CD4-positive, alpha-beta T cell treated with Interleukin-2 at 100 ng/mL for 4 hours (primary cell): Measurements from ENCODE around the gene ZNF627.
"Not testable (repeated sequence)": the region's sequence is repeated elsewhere in the genome, so short reads cannot be mapped to it uniquely, and the experiment has no call there.

Experiments used
- DNase-seq: peaks from one replicate; pipeline ENCODE4 v3.0.0-alpha.2; 2020; ENCODE audit warnings: low spot score

The ZNF627 gene

DNA sequence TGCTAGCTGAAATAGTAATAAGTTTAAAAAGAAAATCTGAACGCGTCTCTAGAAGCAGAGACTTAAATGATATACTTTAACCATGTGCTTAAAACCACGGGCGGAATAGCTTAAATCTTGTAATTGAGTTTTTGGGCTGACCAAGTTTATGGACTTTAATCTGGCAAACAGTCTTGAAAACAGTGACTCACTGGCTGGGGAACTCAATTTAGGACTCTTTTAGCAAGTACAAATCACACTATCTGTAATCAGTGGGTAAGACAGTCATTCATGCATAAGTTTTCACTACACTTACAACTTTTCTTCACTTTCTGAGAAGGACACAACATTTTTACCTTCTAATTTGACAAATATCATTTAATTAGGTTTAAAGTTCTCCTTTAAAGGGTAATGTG lies 26.8 kb downstream of the ZNF627 start:
- DNase-seq: no peak

DNA sequence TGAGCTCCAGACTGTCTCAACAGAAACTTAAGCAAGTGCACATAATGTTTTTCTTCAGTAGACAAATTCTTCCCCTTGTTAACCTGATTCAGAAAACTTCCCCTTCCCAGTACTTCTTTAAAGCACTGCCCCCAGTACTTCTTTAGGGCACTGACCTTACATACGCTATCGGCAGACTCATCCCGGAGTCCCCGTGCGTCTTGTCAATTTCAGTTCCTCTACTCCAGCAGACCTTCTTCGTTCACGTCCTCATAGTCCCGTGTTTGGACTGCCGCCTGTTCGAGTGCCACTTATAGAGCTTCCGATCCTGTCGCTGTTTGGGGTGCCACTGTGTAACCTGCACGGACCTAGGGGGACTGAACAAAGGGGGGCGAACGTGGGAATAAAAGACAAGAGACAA lies 29.0 kb downstream of the ZNF627 start:
- no peak for DNase-seq

DNA sequence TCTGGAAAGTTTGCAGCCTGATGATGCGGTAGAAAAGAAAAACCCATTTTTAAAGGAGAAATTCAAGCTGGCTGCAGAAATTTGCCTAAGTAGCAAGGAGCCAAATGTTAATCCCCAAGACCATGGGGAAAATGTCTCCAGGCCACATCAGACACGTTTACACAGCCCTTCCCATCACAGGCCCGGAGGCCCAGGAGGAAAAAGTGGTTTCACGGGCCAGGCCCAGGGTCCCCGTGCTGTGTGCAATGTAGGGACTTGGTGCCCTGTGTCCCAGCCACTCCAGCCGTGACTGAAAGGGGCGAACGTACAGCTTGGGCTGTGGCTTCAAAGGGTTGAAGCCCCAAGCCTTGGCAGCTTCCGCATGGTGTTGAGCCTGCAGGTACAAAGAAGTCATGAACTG lies 35.9 kb downstream of the ZNF627 start:
- no peak for DNase-seq

DNA sequence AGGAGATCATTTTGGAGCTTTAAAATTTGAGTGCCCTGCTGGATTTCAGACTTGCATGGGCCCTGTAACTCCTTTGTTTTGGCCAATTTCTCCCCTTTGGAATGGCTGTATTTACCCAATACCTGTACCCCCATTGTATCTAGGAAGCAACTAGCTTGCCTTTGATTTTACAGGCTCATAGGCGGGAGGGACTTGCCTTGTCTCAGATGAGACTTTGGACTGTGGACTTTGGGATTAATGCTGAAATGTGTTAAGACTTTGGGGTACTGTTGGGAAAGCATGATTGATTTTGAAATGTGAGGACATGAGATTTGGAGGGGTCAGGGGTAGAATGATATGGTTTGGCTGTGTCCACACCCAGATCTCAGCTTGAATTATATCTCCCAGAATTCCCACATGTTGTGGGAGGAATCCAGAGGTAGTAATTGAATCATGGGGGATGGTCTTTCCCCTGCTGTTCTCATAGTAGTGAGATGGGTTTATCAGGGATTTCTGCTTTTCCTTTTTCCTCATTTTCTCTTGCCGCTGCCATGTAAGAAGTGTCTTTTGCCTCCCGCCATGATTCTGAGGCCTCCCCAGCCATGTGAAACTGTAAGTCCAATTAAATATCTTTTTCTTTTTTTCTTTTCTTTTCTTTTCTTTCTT lies 36.9 kb downstream of the ZNF627 start:
- not testable (repeated sequence) for DNase-seq

DNA sequence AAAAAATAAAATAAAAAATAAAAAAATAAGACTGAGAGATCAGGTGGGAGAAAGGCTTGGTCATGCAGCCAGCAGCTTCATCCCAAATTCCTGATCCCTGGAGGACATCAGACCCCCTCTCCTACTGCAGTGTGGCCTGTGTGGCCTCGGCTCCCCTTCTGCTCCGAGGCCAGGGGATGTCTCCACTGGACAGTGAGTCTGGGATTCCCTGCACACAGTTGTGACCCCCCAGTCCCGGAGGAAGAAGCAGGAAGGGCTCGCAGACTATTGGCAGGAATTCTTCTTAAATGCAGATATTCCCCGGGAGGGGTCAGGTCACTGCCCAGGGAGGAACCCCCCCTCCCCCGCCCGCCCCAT lies 41.9 kb downstream of the ZNF627 start:
- no peak for DNase-seq

DNA sequence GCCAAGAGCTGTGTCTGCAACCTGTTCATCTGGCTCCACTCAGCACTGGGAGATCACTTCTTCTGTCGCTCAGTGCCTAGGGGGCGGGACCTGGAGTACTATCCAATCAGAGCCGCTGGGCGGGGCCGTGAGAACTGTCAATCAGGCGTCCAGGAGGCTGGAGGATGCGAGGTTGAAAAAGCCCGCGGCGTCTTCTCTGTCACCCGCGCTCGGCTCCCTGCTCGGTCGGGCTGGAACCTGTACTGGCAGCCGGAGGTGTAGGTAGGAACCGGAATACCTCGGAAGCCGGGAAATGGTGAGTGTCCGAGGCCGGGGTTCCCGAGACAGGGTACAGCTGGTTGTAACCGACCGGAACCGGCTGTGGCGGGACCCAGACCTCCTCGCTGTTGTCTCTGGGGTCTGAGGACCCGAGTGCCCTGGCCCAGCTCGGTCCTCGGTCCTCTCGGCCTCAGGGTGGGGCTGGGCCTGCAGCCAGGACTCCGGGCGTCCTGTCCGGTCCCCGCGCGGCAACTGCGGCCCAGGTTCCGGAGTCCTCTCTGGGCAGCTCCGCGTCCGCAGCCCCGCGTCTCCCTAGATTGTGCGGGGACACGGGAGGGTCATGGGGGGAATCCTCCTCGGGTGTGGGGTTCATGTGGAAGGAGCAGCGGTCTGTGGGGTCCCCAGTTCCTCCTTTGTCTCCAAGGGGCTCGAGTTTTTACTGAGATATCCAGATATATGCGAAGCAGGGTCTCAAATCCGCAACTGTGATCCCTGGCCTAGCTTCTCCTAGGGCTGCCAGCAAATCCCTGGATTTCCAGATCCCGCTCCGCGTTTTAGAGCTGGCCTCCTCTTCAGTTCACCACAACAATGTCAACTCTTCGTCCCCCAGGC lies 42.6 kb downstream of the ZNF627 start:
- peak; percentile 79 for DNase-seq

DNA sequence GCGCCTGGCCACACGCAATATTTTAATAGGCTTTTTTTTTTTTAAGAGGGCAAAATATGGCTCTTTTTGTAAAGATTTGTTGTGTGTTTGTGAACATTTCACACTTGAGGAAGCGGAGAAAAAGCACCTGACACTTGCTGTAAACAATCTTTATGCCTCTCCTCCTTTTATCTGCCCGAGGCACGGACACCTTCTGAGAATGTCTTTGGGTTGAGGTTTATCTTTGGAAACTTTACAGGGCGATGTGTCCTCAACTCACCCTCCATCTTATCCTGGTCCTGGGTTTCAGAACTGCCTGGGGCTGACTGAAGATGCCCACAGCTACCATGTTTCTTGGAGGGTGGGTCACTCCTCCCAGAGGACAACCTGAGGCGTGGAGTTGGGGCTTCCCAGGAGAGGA lies 44.0 kb downstream of the ZNF627 start:
- no peak for DNase-seq

DNA sequence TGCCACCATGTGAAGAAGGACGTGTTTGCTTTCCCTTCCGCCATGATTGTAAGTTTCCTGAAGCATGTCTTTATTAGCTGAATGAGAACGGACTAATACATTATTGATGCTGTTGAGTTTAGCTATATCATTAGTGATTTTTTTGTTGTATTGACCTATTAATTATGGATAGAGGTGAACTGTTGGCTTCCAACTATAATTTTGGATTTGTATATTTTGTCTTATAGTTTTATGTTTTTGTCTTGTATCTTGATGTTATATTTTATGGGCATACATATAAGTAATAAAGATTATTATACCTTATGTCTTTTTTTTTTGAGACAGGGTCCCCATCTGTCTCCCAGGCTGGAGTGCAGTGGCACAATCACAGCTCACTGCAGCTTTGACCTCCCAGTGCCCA lies 45.6 kb downstream of the ZNF627 start:
- DNase-seq: no peak

DNA sequence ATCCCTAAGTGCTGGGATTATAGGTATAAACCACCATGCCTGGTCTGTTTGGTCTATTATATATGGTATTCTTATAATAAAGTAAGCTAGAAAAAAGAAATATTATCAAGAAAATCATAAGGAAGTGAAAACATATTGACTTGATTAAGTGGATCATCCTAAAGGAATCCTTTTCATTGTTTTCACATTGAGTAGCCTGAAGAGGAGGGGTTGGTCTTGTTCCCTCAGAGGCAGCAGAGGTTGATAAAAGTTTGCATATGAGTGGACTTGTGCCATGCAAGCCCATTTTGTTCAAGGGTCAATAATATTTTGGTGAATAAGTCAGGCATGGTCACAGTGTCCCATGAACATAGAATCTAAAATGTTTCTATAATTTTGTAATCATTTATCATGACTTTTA lies 52.7 kb downstream of the ZNF627 start:
- no peak for DNase-seq

DNA sequence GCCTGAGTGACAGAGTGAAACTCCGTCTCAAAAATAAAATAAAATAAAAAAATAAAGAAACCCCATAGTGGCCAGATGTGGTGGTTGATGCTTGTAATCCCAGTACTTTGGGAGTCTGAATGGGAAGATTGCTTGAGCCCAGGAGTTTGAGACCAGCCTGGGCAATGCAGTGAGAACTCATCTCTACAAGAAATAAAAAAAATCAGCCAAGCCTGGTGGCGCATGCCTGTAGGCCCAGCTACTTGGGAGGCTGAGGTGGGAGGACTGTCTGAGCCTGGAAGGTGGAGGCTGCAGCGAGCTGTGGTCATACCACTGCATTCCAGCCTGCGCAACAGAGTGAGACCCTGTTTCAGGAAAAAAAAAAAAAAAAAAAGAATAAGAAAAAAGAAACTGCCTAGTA lies 53.8 kb downstream of the ZNF627 start:
- no peak for DNase-seq

DNA sequence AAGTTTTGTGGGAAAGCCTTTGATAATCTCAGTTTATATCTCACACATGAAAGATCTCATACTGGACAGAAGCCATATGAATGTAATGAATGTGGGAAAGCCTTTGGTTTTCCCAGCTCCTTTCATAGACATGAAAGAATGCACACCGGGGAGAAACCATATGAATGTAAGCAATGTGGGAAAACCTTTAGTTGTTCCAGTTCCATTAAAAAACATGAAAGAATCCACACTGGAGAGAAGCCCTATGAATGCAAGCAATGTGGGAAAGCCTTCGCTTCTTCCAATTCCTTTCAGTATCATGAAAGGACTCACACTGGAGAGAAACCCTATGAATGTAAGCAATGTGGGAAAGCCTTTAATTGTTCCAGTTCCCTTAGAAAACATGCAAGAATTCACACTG lies 54.8 kb downstream of the ZNF627 start:
- no peak for DNase-seq

DNA sequence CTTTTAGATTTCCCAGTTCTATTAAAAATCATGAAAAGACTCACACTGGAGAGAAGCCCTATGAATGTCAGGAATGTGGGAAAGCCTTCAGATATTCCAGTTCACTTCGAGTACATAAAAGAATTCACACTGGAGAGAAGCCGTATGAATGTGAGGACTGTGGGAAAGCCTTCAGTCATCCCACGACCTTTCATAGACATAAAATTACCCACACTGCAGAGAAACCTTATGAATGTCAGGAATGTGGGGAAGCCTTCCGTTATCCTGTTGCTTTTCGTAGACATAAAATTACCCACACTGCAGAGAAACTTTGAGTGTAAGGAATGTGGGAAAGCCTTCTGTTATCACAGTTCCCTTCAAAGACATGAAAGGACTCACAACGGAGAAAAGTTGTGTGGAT lies 55.2 kb downstream of the ZNF627 start:
- no peak for DNase-seq

DNA sequence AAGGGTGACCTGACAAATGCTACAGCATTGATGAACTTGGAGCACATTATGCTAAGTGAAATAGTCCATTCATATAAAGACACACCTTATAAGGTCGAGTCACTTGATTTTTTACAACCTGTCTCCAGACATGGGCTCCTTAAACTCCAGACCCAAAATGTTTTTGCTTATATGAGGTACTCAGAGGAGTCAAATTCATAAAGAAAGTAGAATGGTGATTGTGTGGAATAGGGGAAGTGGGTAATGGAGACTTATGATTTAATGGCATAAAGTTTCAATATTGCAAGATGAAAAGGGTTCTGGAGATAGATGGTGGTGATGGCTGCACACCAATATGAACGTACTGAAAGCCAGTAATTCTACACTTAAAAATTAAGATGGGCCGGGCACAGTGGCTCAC lies 59.3 kb downstream of the ZNF627 start:
- DNase-seq: no peak

DNA sequence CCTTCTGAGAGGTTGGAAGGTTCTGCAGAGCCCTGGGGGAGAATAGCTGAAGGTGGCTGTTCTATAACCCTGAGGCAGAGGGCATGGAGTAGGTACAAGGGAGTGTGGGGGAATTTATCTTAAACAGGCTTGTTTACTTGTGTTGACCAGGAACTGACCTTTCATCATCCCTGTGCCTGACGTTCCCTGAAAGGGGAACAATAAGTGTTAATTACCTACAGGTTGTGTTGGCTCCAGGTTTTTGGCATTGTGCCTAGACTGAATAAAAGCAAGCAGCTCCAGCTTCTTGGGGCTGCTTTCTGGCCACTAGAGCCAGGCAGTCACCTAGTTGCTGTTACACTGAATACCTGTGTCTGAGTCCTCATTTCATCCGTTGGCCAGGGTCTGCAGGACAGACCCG lies 60.0 kb downstream of the ZNF627 start:
- DNase-seq: no peak

DNA sequence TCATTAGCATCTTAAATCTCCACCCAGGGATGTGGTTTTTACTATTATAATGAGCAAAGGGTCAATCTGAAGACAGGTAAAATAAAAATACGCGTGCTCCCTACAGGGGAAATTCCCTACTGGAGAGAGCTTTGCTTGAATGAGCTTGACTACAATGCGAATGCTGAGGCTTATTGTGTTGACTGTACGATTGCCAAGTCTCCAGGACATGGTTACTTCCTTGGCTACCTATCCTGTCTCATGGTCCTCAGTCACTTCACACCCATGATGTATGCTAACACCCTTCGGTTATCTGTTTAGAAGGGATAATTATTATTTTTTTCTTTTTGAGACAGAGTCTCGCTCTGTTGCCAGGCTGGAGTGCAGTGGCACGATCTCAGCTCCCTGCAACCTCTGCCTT lies 61.7 kb downstream of the ZNF627 start:
- DNase-seq: no peak

DNA sequence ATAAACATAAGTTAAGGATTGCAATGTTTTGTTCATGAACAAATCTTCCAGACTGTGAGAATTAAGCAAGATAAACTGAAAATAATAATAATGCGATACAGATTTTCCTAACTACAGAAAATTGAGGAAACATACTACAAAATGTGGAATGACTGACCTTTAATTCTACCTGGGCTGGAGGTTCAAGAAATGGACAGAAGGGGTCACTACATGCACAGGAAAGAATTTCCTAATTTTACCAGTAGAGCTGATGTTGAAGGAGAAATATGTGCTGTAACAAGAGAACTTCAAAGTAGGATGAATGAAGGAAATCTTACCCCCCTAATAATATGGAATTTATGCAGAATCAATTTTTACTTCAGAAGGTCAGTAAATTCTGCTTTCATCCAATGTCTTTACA lies 62.3 kb downstream of the ZNF627 start:
- DNase-seq: no peak

DNA sequence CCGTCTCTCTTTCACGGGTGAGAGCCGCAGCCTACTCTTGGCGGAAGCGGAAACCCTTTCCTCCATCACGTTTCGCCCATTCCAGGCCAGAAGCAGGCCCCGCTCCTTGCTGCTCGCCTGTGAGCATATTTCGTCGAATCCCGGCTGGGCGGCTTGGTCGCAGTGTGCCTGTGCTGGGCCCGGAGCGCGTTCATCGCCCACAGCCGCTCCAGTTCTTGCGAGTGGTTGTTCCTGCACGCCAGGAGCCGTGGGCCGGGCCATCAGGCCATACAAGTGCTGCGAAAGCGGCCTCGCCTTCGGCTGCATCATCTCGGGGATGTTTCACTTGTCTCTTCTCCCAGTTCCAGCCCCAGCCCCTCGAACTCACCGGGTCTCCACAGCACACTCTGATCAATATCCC lies 65.0 kb downstream of the ZNF627 start:
- DNase-seq: no peak

DNA sequence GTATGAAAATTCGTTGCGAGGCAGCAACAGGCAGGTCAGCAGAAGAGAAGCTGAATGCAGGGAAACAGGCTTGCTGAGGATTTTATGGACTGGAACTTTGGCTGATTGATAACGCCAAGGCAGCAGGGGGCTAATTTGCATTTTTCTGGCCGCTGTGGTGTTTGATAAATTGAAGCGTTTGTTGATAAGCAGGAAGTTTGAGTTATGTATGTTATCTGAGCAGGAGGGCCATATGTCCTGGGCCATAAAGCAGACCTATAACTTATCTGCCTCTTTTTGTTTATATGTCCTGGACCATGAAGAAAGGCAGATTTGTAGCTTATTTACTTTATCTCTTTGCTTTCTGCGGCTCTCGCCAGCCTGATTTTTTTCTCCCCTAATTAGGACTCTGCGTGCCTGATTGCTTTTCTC lies 65.9 kb downstream of the ZNF627 start:
- no peak for DNase-seq
